ENCODE data around the gene PRXL2C. TPM values are rescaled to one million over a fixed set of nuclear protein-coding genes. Genes with fewer than 3 reads are reported as not detected.
"Not testable (repeated sequence)": the region's sequence is repeated elsewhere in the genome, so short reads cannot be mapped to it uniquely, and the experiment has no call there.

The PRXL2C gene
- total and polyA plus RNA-seq, 7 experiments from 2014 or later = 3.4 to 20.9 (median 5.1) TPM

- not testable (repeated sequence) for H3K9me3 Mint-ChIP-seq; H3K4me3 ChIP-seq (ENCODE audit: low read length); H3K27ac ChIP-seq (ENCODE audit: low read depth, low read length); H3K36me3 Mint-ChIP-seq; H3K4me1 ChIP-seq (ENCODE audit: control insufficient read depth in 2 of 2, insufficient read depth in 2 of 2, low read length in 2 of 2); H3K4me3 Mint-ChIP-seq; H3K4me1 Mint-ChIP-seq; H3K27me3 ChIP-seq (ENCODE audit: control insufficient read depth in 2 of 2, insufficient read depth in 2 of 2, low read length in 2 of 2); H3K9me3 ChIP-seq (ENCODE audit: control insufficient read depth in 2 of 3, low read length in 3 of 3); H3K36me3 ChIP-seq (ENCODE audit: control insufficient read depth in 2 of 3, insufficient read depth in 3 of 3, low read length in 3 of 3); H3K27ac Mint-ChIP-seq
- ChIA-PET CTCF (interaction anchor here (0.7 to 1.1 kb wide), 3 partner anchors 11 to 351 kb away, joined by 3 to 6 read pairs (median 3); no protein-coding TSS in a partner anchor), POLR2A (interaction anchor here (0.6 kb wide), 1 partner anchor 248 kb away, joined by 3 read pairs; no protein-coding TSS in a partner anchor)
- DNase-seq (peak in 5 of 9 donors; percentile 10 to 32 (median 22)), ATAC-seq (peak; percentile 75)
- intact Hi-C loops (cut with micrococcal nuclease) = loop anchor here (1.0 to 5.0 kb wide), 2 partner anchors 340 to 435 kb away; no protein-coding TSS in a partner anchor
- peaks cover 0 to 21% (median 4%) of the 10 kb centered on the region in 5 donors for H3K27me3 Mint-ChIP-seq
Observed at GRCh38 chr9:96666653-96667362, 11.7 kb upstream of the PRXL2C start.

GRCh38 chr9:96665789-96666188 lies 10.7 kb upstream of the PRXL2C start:
- Histone ChIP-seq H3K4me1 (ENCODE audit: control insufficient read depth in 2 of 2, insufficient read depth in 2 of 2, low read length in 2 of 2) (no peaks in the 10 kb centered on the region), H3K36me3 (ENCODE audit: control insufficient read depth in 2 of 3, insufficient read depth in 3 of 3, low read length in 3 of 3) (no peaks in the 10 kb centered on the region), H3K9me3 (ENCODE audit: control insufficient read depth in 2 of 3, low read length in 3 of 3) (no peaks in the 10 kb centered on the region), H3K27me3 (ENCODE audit: control insufficient read depth in 2 of 2, insufficient read depth in 2 of 2, low read length in 2 of 2) (no peaks in the 10 kb centered on the region), H3K4me3 (ENCODE audit: low read length) (no peak overlapping the region), H3K27ac (ENCODE audit: low read depth, low read length) (no peak overlapping the region)
- peaks cover 0 to 21% (median 4%) of the 10 kb centered on the region in 5 donors for H3K27me3 Mint-ChIP-seq
- POLR2A ChIA-PET = no interaction called here
- no peaks in the 10 kb centered on the region for H3K36me3 Mint-ChIP-seq
- no peaks in the 10 kb centered on the region for H3K9me3 Mint-ChIP-seq
- peaks cover 0 to 1% (median 0%) of the 10 kb centered on the region in 7 donors for H3K4me1 Mint-ChIP-seq
- ATAC-seq (no peak), DNase-seq (no peak)
- CTCF ChIA-PET = interaction anchor here (0.6 kb wide), 2 partner anchors 198 to 336 kb away, joined by 3 read pairs; no protein-coding TSS in a partner anchor
- intact Hi-C loops (cut with micrococcal nuclease) = loop anchor here (1.0 to 5.0 kb wide), 2 partner anchors 338 to 433 kb away; no protein-coding TSS in a partner anchor
- no peak overlapping the region for H3K27ac Mint-ChIP-seq
- H3K4me3 Mint-ChIP-seq = no peak overlapping the region

- no peaks in the 10 kb centered on the region for H3K27me3 ChIP-seq (ENCODE audit: control insufficient read depth in 2 of 2, insufficient read depth in 2 of 2, low read length in 2 of 2)
- H3K27ac Mint-ChIP-seq = no peak overlapping the region
- no peak overlapping the region for H3K4me3 ChIP-seq (ENCODE audit: low read length)
- CTCF ChIA-PET = no interaction called here
- no peaks in the 10 kb centered on the region for H3K4me1 ChIP-seq (ENCODE audit: control insufficient read depth in 2 of 2, insufficient read depth in 2 of 2, low read length in 2 of 2)
- no peak overlapping the region for H3K27ac ChIP-seq (ENCODE audit: low read depth, low read length)
- intact Hi-C loops (cut with micrococcal nuclease) = no loop called here
- POLR2A ChIA-PET = no interaction called here
- H3K4me1 Mint-ChIP-seq = peaks cover 0 to 1% (median 0%) of the 10 kb centered on the region in 7 donors
- DNase-seq (no peak), ATAC-seq (no peak)
- H3K9me3 ChIP-seq (ENCODE audit: control insufficient read depth in 2 of 3, low read length in 3 of 3) = no peaks in the 10 kb centered on the region
- H3K36me3 Mint-ChIP-seq = no peaks in the 10 kb centered on the region
- H3K27me3 Mint-ChIP-seq = peaks cover 0 to 21% (median 4%) of the 10 kb centered on the region in 5 donors
- no peaks in the 10 kb centered on the region for H3K9me3 Mint-ChIP-seq
- no peak overlapping the region for H3K4me3 Mint-ChIP-seq
- H3K36me3 ChIP-seq (ENCODE audit: control insufficient read depth in 2 of 3, insufficient read depth in 3 of 3, low read length in 3 of 3) = no peaks in the 10 kb centered on the region
Observed at GRCh38 chr9:96663506-96664120, 8.5 kb upstream of the PRXL2C start.

GRCh38 chr9:96661711-96662110 lies 6.6 kb upstream of the PRXL2C start:
- no peaks in the 10 kb centered on the region for H3K9me3 ChIP-seq (ENCODE audit: control insufficient read depth in 2 of 3, low read length in 3 of 3)
- no peak for ATAC-seq
- Mint-ChIP-seq H3K27me3 (peaks cover 0 to 19% (median 4%) of the 10 kb centered on the region in 5 donors), H3K4me1 (peaks cover 0 to 5% (median 0%) of the 10 kb centered on the region in 7 donors), H3K4me3 (no peak overlapping the region), H3K36me3 (no peaks in the 10 kb centered on the region), H3K27ac (no peak overlapping the region), H3K9me3 (no peaks in the 10 kb centered on the region)
- H3K4me3 ChIP-seq (ENCODE audit: low read length) = no peak overlapping the region
- H3K36me3 ChIP-seq (ENCODE audit: control insufficient read depth in 2 of 3, insufficient read depth in 3 of 3, low read length in 3 of 3) = no peaks in the 10 kb centered on the region
- no peak for DNase-seq
- ChIA-PET POLR2A (no interaction called here), CTCF (no interaction called here)
- no peaks in the 10 kb centered on the region for H3K27me3 ChIP-seq (ENCODE audit: control insufficient read depth in 2 of 2, insufficient read depth in 2 of 2, low read length in 2 of 2)
- no peaks in the 10 kb centered on the region for H3K4me1 ChIP-seq (ENCODE audit: control insufficient read depth in 2 of 2, insufficient read depth in 2 of 2, low read length in 2 of 2)
- H3K27ac ChIP-seq (ENCODE audit: low read depth, low read length) = no peak overlapping the region
- intact Hi-C loops (cut with micrococcal nuclease) = no loop called here

- peaks cover 0 to 4% of the 10 kb centered on the region in 2 donors for H3K4me1 ChIP-seq (ENCODE audit: control insufficient read depth in 2 of 2, insufficient read depth in 2 of 2, low read length in 2 of 2)
- ATAC-seq = no peak
- DNase-seq = no peak
- CTCF ChIA-PET = no interaction called here
- H3K9me3 Mint-ChIP-seq = no peaks in the 10 kb centered on the region
- H3K27me3 Mint-ChIP-seq = peaks cover 0 to 25% (median 4%) of the 10 kb centered on the region in 5 donors
- H3K9me3 ChIP-seq (ENCODE audit: control insufficient read depth in 2 of 3, low read length in 3 of 3) = no peaks in the 10 kb centered on the region
- H3K27ac ChIP-seq (ENCODE audit: low read depth, low read length) = no peak overlapping the region
- no peak overlapping the region for H3K27ac Mint-ChIP-seq
- H3K36me3 Mint-ChIP-seq = no peaks in the 10 kb centered on the region
- H3K4me1 Mint-ChIP-seq = peaks cover 0 to 10% (median 4%) of the 10 kb centered on the region in 7 donors
- no peaks in the 10 kb centered on the region for H3K27me3 ChIP-seq (ENCODE audit: control insufficient read depth in 2 of 2, insufficient read depth in 2 of 2, low read length in 2 of 2)
- no peak overlapping the region for H3K4me3 Mint-ChIP-seq
- H3K4me3 ChIP-seq (ENCODE audit: low read length) = no peak overlapping the region
- POLR2A ChIA-PET = interaction anchor here (0.5 kb wide), 1 partner anchor 94 kb away, joined by 3 read pairs; no protein-coding TSS in a partner anchor
- intact Hi-C loops (cut with micrococcal nuclease) = no loop called here
- no peaks in the 10 kb centered on the region for H3K36me3 ChIP-seq (ENCODE audit: control insufficient read depth in 2 of 3, insufficient read depth in 3 of 3, low read length in 3 of 3)
Observed at GRCh38 chr9:96660692-96661248, 5.7 kb upstream of the PRXL2C start.

GRCh38 chr9:96654450-96655197 lies 493 bp downstream of the PRXL2C start:
- H3K4me3 ChIP-seq (ENCODE audit: low read length) = peak overlapping the region; percentile 62
- Mint-ChIP-seq H3K27me3 (peaks cover 0 to 23% (median 0%) of the 10 kb centered on the region in 5 donors), H3K27ac (peak overlapping the region; percentile 88 to 98 (median 97)), H3K4me3 (peak overlapping the region; percentile 88 to 98 (median 93)), H3K9me3 (no peaks in the 10 kb centered on the region), H3K36me3 (peaks cover 0 to 11% (median 0%) of the 10 kb centered on the region in 5 donors), H3K4me1 (peaks cover 0 to 33% (median 21%) of the 10 kb centered on the region in 7 donors)
- DNase-seq (peak; percentile 65 to 94 (median 86)), ATAC-seq (peak; percentile 89)
- H3K9me3 ChIP-seq (ENCODE audit: control insufficient read depth in 2 of 3, low read length in 3 of 3) = no peaks in the 10 kb centered on the region
- peak overlapping the region; percentile 87 for H3K27ac ChIP-seq (ENCODE audit: low read depth, low read length)
- ChIA-PET CTCF (interaction anchor here (1.1 kb wide), 1 partner anchor 32 kb away, joined by 3 read pairs; no protein-coding TSS in a partner anchor), POLR2A (no interaction called here)
- intact Hi-C loops (cut with micrococcal nuclease) = loop anchor here (1.0 to 10.0 kb wide), 13 partner anchors 32 to 1928 kb away; partner anchors contain the start of genes CDC14B (in 2 of the 2), ZNF367 (in 2 of the 2), AOPEP (in 1 of the 2) and HABP4 (in 1 of the 2)
- H3K27me3 ChIP-seq (ENCODE audit: control insufficient read depth in 2 of 2, insufficient read depth in 2 of 2, low read length in 2 of 2) = no peaks in the 10 kb centered on the region
- peaks cover 0 to 14% of the 10 kb centered on the region in 2 donors for H3K4me1 ChIP-seq (ENCODE audit: control insufficient read depth in 2 of 2, insufficient read depth in 2 of 2, low read length in 2 of 2)
- peaks cover 0 to 4% (median 0%) of the 10 kb centered on the region in 3 experiments for H3K36me3 ChIP-seq (ENCODE audit: control insufficient read depth in 2 of 3, insufficient read depth in 3 of 3, low read length in 3 of 3)
